ENCODE results near the gene SELPLG.

- TF ChIP-seq EP300 (IDR thresholded peaks at IDR 0.05) (no peak), CTCF (IDR thresholded peaks at IDR 0.05) (no peak), POLR2A (IDR thresholded peaks at IDR 0.05) (no peak)
Observed at GRCh38 chr12:108616359-108616758, 17.3 kb downstream of the SELPLG start.

Measured in gastroesophageal sphincter (tissue), 3 donors.